Stimulated activated CD4-positive, alpha-beta T cell treated with anti-CD3 and anti-CD28 coated beads, Interleukin-12 subunit alpha, Interleukin-12 subunit beta, amount 100 ng/mL, for 24 hours (primary cell): ENCODE measurements around the gene MSX1.

ENCODE experiments used
- DNase-seq, 2 experiments: peaks; one replicate each; pipeline ENCODE4 v3.0.0-alpha.2; 2020; ENCODE audit warnings: low read depth in 2 of 2

The MSX1 gene

GRCh38 chr4:4840351-4840750 lies 19.1 kb upstream of the MSX1 start:
- no peak for DNase-seq

GRCh38 chr4:4841156-4841555 lies 18.3 kb upstream of the MSX1 start:
- DNase-seq, result no peak

- no peak for DNase-seq
Observed at GRCh38 chr4:4842476-4843441, 16.7 kb upstream of the MSX1 start.

- no peak for DNase-seq
Observed at GRCh38 chr4:4843635-4844291, 15.7 kb upstream of the MSX1 start.

- no peak for DNase-seq
Observed at GRCh38 chr4:4845027-4845426, 14.4 kb upstream of the MSX1 start.

- DNase-seq, result no peak
Observed at GRCh38 chr4:4847011-4847410, 12.5 kb upstream of the MSX1 start.

- no peak for DNase-seq
Observed at GRCh38 chr4:4848540-4848939, 10.9 kb upstream of the MSX1 start.

GRCh38 chr4:4849106-4849505 lies 10.4 kb upstream of the MSX1 start:
- DNase-seq, result no peak

GRCh38 chr4:4849524-4850193 lies 9.8 kb upstream of the MSX1 start:
- DNase-seq, result no peak

- DNase-seq, result no peak
Observed at GRCh38 chr4:4851081-4851480, 8.4 kb upstream of the MSX1 start.

- no peak for DNase-seq
Observed at GRCh38 chr4:4851906-4852305, 7.6 kb upstream of the MSX1 start.

GRCh38 chr4:4852591-4853362 lies 6.7 kb upstream of the MSX1 start:
- DNase-seq, result no peak

GRCh38 chr4:4853371-4853823 lies 6.1 kb upstream of the MSX1 start:
- DNase-seq, result no peak

GRCh38 chr4:4853921-4854648 lies 5.4 kb upstream of the MSX1 start:
- no peak for DNase-seq

- DNase-seq, result no peak
Observed at GRCh38 chr4:4854649-4855295, 4.7 kb upstream of the MSX1 start.

GRCh38 chr4:4855301-4856070 lies 4.0 kb upstream of the MSX1 start:
- no peak for DNase-seq

- no peak for DNase-seq
Observed at GRCh38 chr4:4856071-4857000, 3.1 kb upstream of the MSX1 start.

GRCh38 chr4:4857001-4857808 lies 2.3 kb upstream of the MSX1 start:
- DNase-seq, result no peak
